Dendritic cell treated with granulocyte-macrophage colony-stimulating factor and Interleukin-4, amounts not matched to agents 40 ng/mL and 50 ng/mL, for 4 days (primary cell): ENCODE data around the gene SCAPER.

Experiments used
- H3K27ac Mint-ChIP-seq: one replicate; pipeline ENCODE4 v1.8.0; 2022; ENCODE audit warnings: mild to moderate bottlenecking, mixed read lengths
- H3K27me3 Mint-ChIP-seq: one replicate; pipeline ENCODE4 v1.8.0; 2022; ENCODE audit warnings: mild to moderate bottlenecking, mixed read lengths
- H3K36me3 Mint-ChIP-seq: one replicate; pipeline ENCODE4 v1.8.0; 2022; ENCODE audit warnings: low read depth, mixed read lengths
- H3K4me1 Mint-ChIP-seq: one replicate; pipeline ENCODE4 v1.8.0; 2022; ENCODE audit warnings: low read depth, mixed read lengths
- H3K4me3 Mint-ChIP-seq: one replicate; pipeline ENCODE4 v1.8.0; 2022; ENCODE audit warnings: mild to moderate bottlenecking, moderate library complexity, mixed read lengths
- H3K9me3 Mint-ChIP-seq: one replicate; pipeline ENCODE4 v1.8.0; 2022; ENCODE audit warnings: mixed read lengths
- intact Hi-C: fragments of 100-400 bp; cut with micrococcal nuclease; formaldehyde crosslinking; loops from one replicate; pipeline ENCODE4 v1.15.0; 2022

SCAPER gene

GRCh38 chr15:76815421-76815820 lies 89.7 kb downstream of the SCAPER start:
- Mint-ChIP-seq H3K4me1 (peaks cover 5% of the 10 kb centered on the region), H3K27me3 (no peaks in the 10 kb centered on the region), H3K4me3 (no peak overlapping the region), H3K9me3 (peaks cover 17% of the 10 kb centered on the region), H3K27ac (no peak overlapping the region), H3K36me3 (peaks cover 15% of the 10 kb centered on the region)
- intact Hi-C loops = no loop called here

GRCh38 chr15:76812381-76812780 lies 92.8 kb downstream of the SCAPER start:
- Mint-ChIP-seq H3K4me3 (no peak overlapping the region), H3K9me3 (no peaks in the 10 kb centered on the region), H3K27ac (no peak overlapping the region), H3K27me3 (no peaks in the 10 kb centered on the region), H3K36me3 (no peaks in the 10 kb centered on the region), H3K4me1 (peaks cover 23% of the 10 kb centered on the region)
- intact Hi-C loops = no loop called here

- Mint-ChIP-seq H3K4me3 (no peak overlapping the region), H3K27ac (no peak overlapping the region), H3K36me3 (no peaks in the 10 kb centered on the region), H3K4me1 (peaks cover 23% of the 10 kb centered on the region), H3K9me3 (no peaks in the 10 kb centered on the region), H3K27me3 (no peaks in the 10 kb centered on the region)
- intact Hi-C loops = no loop called here
These were observed 95.6 kb downstream of the SCAPER start for GRCh38 chr15:76809412-76810103.

DNA sequence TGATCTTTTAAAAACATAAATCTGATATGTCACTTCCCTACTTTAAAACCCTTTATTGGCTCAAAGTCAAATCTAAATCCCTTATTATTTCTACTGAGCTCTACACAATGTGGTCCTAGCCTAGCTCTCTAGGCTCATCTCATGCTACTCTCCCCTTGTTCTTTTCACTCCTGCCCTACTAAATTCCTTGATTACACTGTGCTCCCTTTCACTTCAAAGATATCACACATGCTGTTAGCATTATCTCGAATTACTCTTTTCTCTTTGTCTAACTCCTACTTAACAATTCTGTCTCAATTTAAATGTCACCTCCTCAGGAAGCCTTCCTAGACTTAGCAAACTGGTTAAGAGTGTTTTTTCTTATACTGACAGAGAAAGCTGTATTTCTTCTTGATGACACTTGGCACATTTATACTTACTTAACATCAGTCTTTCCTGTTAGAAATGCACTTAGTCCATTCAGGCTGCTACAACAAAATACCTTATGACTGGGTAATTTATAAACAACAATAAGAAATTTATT lies 102.0 kb downstream of the SCAPER start:
- no peaks in the 10 kb centered on the region for H3K27me3 Mint-ChIP-seq
- no peaks in the 10 kb centered on the region for H3K4me1 Mint-ChIP-seq
- H3K9me3 Mint-ChIP-seq = no peaks in the 10 kb centered on the region
- intact Hi-C loops = no loop called here
- no peak overlapping the region for H3K4me3 Mint-ChIP-seq
- H3K36me3 Mint-ChIP-seq = peaks cover 21% of the 10 kb centered on the region
- no peak overlapping the region for H3K27ac Mint-ChIP-seq

- Mint-ChIP-seq H3K4me3 (no peak overlapping the region), H3K9me3 (no peaks in the 10 kb centered on the region), H3K36me3 (peaks cover 28% of the 10 kb centered on the region), H3K27me3 (no peaks in the 10 kb centered on the region), H3K4me1 (no peaks in the 10 kb centered on the region), H3K27ac (no peak overlapping the region)
- intact Hi-C loops = no loop called here
These were observed 102.7 kb downstream of the SCAPER start for GRCh38 chr15:76802411-76802810.

- Mint-ChIP-seq H3K27ac (no peak overlapping the region), H3K36me3 (peaks cover 28% of the 10 kb centered on the region), H3K9me3 (no peaks in the 10 kb centered on the region), H3K27me3 (no peaks in the 10 kb centered on the region), H3K4me1 (no peaks in the 10 kb centered on the region), H3K4me3 (no peak overlapping the region)
- intact Hi-C loops = no loop called here
These were observed 105.4 kb downstream of the SCAPER start for GRCh38 chr15:76799760-76800159.

- Mint-ChIP-seq H3K27ac (no peak overlapping the region), H3K4me3 (no peak overlapping the region), H3K27me3 (no peaks in the 10 kb centered on the region), H3K9me3 (no peaks in the 10 kb centered on the region), H3K4me1 (no peaks in the 10 kb centered on the region), H3K36me3 (peaks cover 42% of the 10 kb centered on the region)
- intact Hi-C loops = no loop called here
These were observed 109.9 kb downstream of the SCAPER start for GRCh38 chr15:76795217-76795616.

DNA sequence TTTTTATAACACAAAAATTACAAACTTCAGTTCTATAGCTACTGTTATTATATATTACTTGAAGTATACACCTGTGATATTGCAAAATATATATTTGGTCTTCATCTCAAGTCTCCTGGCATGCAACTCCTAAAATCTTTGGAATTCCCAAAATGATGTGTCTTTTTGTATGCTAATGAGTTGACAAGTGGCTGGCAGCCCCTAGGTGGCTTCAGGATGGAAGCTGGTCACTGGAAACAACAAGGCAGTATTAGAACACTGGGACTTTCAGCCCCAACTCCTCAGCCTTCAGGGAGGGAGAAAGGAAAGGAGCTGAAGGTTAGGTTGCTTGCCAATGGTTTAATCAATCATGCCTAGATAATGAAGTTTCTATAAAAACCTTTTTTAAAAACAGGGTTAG lies 112.0 kb downstream of the SCAPER start:
- Mint-ChIP-seq H3K27me3 (no peaks in the 10 kb centered on the region), H3K4me3 (no peak overlapping the region), H3K4me1 (no peaks in the 10 kb centered on the region), H3K36me3 (peaks cover 36% of the 10 kb centered on the region), H3K9me3 (no peaks in the 10 kb centered on the region), H3K27ac (no peak overlapping the region)
- intact Hi-C loops = no loop called here

DNA sequence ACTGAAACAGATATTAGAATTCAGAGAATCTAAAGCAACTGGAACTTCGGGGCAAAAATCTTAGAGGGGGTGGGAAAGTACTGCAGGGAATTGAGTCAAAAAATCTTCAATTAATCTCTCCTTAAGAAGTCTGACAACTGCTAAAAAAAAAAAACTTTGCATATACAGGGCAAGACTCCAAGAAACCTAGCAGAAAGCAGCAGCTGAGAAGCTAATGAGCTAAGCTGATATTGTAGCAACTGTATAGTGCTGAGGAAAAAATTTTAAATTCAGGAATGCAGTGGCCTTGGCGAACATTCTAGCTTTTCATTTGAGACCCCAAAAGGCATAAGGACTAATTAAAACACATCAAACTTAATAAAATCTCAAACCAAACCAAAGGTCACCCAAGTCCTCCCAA lies 113.6 kb downstream of the SCAPER start:
- Mint-ChIP-seq H3K27ac (no peak overlapping the region), H3K4me3 (no peak overlapping the region), H3K27me3 (no peaks in the 10 kb centered on the region), H3K9me3 (no peaks in the 10 kb centered on the region), H3K4me1 (no peaks in the 10 kb centered on the region), H3K36me3 (peaks cover 28% of the 10 kb centered on the region)
- intact Hi-C loops = no loop called here

DNA sequence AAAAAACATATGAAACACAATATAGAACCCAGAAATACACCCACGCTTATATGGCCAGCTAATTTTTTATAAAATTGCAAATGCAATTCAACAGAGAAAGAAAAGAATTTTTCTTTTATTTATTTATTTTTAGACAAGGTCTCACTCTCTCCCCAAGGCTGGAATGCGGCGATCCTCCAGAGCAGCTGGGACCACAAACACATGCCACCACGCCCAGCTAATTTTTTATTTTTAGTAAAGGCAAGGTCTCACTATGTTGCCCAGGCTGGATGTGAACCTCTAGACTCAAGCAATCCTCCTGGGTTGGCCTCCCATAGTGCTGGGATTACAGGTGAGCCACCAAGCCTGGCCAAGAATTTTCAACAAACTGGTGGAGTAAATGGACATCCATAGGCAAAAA lies 117.9 kb downstream of the SCAPER start:
- Mint-ChIP-seq H3K27me3 (no peaks in the 10 kb centered on the region), H3K36me3 (peaks cover 45% of the 10 kb centered on the region), H3K27ac (no peak overlapping the region), H3K9me3 (peaks cover 11% of the 10 kb centered on the region), H3K4me3 (no peak overlapping the region), H3K4me1 (no peaks in the 10 kb centered on the region)
- intact Hi-C loops = no loop called here

DNA sequence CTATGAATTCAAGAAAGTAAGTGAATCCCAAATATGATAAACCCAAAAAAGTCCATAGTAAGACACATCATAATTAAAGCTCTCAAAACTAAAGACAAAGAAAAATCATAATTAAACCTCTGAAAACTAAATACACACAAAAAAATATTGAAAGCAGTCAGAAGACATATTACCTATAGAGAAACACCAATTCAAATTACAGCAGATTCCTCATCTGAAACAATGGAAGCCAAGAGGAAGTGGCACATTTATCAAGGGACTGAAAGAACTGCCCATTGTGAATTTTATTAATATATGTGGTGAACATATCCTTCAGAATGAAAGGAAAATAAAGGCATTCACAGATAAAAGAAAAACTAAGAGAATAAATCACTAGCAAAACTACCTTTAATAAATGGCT lies 128.2 kb downstream of the SCAPER start:
- Mint-ChIP-seq H3K4me3 (no peak overlapping the region), H3K9me3 (peaks cover 31% of the 10 kb centered on the region), H3K27me3 (no peaks in the 10 kb centered on the region), H3K27ac (no peak overlapping the region), H3K4me1 (no peaks in the 10 kb centered on the region), H3K36me3 (peaks cover 31% of the 10 kb centered on the region)
- intact Hi-C loops = no loop called here

GRCh38 chr15:76776480-76776879 lies 128.7 kb downstream of the SCAPER start:
- Mint-ChIP-seq H3K27ac (no peak overlapping the region), H3K4me1 (no peaks in the 10 kb centered on the region), H3K4me3 (no peak overlapping the region), H3K27me3 (no peaks in the 10 kb centered on the region), H3K36me3 (peaks cover 28% of the 10 kb centered on the region), H3K9me3 (peaks cover 26% of the 10 kb centered on the region)
- intact Hi-C loops = no loop called here

GRCh38 chr15:76773234-76773633 lies 131.9 kb downstream of the SCAPER start:
- H3K4me3 Mint-ChIP-seq = no peak overlapping the region
- H3K36me3 Mint-ChIP-seq = peaks cover 31% of the 10 kb centered on the region
- no peaks in the 10 kb centered on the region for H3K27me3 Mint-ChIP-seq
- H3K27ac Mint-ChIP-seq = no peak overlapping the region
- intact Hi-C loops = no loop called here
- H3K9me3 Mint-ChIP-seq = peaks cover 16% of the 10 kb centered on the region
- no peaks in the 10 kb centered on the region for H3K4me1 Mint-ChIP-seq

GRCh38 chr15:76772776-76773175 lies 132.4 kb downstream of the SCAPER start:
- no peak overlapping the region for H3K4me3 Mint-ChIP-seq
- H3K9me3 Mint-ChIP-seq = peaks cover 16% of the 10 kb centered on the region
- H3K4me1 Mint-ChIP-seq = no peaks in the 10 kb centered on the region
- intact Hi-C loops = no loop called here
- peaks cover 31% of the 10 kb centered on the region for H3K36me3 Mint-ChIP-seq
- H3K27me3 Mint-ChIP-seq = no peaks in the 10 kb centered on the region
- H3K27ac Mint-ChIP-seq = no peak overlapping the region

DNA sequence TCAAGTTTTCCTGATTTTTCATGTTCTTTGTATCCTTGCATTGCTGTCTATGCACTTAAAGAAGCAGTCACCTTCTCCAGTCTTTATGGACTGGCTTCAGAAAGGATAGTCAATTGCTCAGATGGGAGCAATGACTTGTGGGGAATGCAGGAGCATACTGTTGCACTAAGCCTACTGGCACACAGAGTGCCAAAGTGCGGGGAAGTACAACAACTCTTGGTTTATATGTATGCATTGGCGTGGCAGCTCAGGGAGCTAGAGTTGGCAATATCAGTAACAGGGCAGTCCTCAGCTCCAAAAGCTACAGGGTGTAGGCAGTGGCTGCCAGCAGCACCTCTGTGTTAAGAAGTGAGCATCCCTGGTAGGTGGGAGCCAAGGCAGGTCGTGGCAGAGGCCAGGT lies 141.1 kb downstream of the SCAPER start:
- no peak overlapping the region for H3K4me3 Mint-ChIP-seq
- H3K9me3 Mint-ChIP-seq = peaks cover 22% of the 10 kb centered on the region
- H3K4me1 Mint-ChIP-seq = no peaks in the 10 kb centered on the region
- H3K27me3 Mint-ChIP-seq = no peaks in the 10 kb centered on the region
- intact Hi-C loops = no loop called here
- no peak overlapping the region for H3K27ac Mint-ChIP-seq
- peaks cover 39% of the 10 kb centered on the region for H3K36me3 Mint-ChIP-seq
